ENCODE data around the gene MMAA.
"Not testable (repeated sequence)": the region's sequence is repeated elsewhere in the genome, so short reads cannot be mapped to it uniquely, and the experiment has no call there.

MMAA gene

DNA sequence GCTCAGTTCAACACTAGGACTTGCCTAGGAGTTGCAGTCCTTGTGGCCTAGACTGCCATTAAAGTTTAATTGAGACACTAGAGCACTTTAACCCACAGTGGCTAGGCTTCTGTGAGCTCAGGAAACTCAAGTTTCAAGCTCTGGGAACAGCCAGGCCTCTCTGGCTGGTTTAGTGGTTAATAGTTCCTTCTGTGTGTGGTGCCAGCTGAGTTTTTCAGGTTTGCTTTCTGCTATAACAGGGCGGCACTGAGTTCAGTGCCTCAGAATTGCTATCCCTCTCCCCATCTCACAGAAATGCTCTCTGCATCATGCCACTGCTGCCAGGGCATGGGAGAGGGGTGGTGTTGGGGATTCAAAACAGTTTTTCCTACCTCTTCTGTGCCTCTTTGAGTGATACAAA, 15.9 kb downstream of the MMAA start:
- DNase-seq (ENCODE audit: low spot score) = no peak

DNA sequence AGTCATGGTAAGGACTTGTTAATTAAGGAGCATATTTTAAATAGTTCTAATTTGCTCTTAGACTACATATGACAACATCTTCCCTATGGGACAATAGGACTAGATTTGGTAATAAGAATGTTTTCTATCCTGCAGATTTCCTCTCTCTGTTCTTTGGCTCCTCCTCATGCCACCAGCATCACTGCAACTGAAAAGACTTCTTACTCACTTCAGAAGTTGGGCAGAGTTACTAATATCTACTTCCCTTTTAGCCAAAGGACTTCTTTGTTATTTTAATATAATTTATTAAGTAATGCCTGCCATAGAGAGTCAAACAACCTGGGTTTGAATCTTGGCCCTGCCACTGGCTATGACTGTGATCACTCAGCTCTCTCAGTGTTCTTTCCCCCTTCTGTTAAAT, 16.4 kb downstream of the MMAA start:
- no peak for DNase-seq (ENCODE audit: low spot score)

DNA sequence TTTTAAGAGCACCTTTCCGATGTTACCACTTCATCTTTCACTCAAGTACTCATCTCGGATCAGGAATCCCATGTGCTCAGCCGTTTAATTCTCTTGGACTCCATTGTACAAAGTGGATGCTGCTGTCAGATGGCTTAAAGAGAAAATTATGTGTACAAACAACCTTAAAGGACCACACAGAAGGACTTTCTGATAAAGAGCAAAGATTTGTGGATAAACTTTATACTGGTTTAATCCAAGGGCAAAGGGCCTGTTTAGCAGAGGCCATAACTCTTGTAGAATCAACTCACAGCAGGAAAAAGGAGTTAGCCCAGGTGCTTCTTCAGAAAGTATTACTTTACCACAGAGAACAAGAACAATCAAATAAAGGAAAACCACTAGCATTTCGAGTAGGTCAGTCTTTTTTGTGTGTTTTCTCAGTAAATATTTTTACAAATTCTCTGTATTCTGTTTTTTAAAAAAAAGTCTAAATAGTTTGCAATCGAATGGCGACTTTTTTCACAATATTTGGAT, 20.1 kb downstream of the MMAA start:
- DNase-seq (ENCODE audit: low spot score) = no peak

DNA sequence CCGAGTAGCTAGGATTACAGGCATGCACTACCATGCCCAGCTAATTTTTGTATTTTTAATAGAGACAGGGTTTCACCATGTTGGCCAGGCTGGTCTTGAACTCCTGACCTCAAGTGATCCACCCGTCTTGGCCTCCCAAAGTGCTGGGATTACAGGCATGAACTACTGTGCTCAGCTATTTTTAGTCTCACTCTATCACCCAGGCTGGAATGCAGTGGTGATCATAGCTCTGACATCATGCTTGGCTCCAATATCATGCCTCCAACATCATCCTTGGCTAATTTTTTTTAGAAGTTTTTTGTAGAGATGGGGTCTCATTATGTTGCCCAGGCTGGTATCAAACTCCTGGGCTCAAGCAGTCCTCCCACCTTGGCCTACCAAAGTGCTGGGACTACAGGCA, 21.1 kb downstream of the MMAA start:
- DNase-seq (ENCODE audit: low spot score) = not testable (repeated sequence)

DNA sequence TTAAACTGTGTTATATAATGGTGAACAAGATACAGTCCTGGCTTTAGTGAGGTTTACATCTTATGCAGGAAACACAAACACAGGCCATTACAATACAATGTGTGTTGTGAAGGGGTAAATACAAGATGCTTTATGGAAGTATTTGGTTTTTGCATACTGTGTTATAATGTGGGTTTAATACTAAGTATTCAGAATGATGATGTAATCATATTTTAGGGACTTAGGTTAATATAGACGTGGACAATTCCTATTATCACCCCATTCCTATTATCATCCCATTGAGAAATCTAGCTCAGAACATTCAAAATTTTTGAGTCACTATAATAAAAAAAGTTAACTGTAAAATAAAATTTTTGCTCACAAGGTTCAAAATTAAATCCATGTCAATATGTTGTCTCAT, 24.1 kb downstream of the MMAA start:
- no peak for DNase-seq (ENCODE audit: low spot score)

DNA sequence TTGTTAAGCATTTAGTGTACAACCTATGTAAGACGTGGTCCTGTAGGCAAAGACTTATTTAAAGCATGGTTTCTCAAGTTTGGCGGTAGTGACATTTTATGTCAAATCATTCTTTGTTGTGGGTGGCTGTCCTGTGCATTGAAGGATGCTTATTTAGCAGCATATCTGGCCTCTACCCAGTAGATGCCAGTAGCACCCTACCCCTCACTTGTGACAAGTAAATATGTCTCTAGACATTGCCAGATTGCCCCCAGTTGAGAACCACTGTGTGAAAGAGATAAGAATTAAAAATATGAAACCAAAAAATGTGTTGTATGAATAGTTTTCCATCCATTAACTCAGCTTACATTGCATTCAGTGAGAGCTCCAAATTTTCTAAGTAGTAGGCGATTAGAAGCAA, 25.5 kb downstream of the MMAA start:
- no peak for DNase-seq (ENCODE audit: low spot score)

DNA sequence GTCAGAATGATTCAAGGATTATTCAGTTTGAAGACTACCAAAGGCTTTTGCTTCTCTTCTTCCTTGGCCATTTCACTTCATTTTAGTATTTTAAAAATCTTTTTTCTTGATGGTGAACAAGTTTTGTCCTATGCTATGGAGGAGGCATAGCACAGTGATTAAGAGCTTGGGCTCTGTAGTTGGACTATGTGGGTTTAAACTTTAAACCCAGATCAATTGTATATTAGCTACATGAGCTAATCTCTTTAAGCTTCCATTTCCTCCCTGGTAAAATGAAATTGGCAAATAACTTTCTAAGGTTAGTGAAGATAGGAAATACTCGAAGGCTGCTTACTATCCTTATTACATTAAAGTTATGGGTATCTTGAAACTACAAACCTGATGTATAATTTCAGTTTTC, 37.0 kb downstream of the MMAA start:
- peak; percentile 6 for DNase-seq (ENCODE audit: low spot score)

DNA sequence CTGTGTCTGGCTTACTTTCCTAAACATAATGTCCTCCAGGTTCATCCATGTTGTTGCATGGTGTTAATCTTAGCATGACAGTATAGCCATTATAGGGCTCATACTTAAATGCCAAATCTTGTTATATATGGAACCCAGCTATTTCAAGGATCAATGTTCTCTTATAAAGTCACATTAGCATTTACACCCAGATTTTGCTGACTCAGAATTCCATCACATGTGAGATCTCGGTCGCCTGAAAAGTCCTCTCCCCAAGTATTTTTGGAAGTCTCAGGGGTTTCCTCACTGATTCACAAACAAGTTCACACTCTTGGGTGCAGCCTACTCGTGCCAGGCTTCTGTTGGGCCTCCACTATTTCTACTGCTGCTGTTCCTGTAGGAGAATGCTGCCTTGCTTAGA, 40.9 kb downstream of the MMAA start:
- no peak for DNase-seq (ENCODE audit: low spot score)

DNA sequence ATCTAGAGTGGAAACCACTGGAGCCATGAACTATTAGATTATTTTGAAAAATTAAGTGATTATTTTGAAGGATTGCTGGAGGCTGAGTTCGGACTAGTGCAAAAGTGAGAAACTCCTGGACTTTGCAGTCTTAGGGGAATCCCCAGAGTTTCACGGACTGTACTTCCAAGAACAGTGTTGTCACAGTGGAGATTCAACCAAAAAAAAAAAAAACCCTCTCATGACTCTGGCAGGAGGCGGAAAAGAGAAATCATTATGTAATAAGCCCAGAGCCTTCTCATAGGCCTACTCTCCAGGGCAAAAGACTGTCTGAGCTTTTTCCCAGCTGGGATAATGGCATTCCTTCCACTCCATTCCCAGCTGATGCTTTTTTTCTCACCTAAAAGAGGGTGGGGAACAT, 44.0 kb downstream of the MMAA start:
- DNase-seq (ENCODE audit: low spot score) = peak; percentile 18

DNA sequence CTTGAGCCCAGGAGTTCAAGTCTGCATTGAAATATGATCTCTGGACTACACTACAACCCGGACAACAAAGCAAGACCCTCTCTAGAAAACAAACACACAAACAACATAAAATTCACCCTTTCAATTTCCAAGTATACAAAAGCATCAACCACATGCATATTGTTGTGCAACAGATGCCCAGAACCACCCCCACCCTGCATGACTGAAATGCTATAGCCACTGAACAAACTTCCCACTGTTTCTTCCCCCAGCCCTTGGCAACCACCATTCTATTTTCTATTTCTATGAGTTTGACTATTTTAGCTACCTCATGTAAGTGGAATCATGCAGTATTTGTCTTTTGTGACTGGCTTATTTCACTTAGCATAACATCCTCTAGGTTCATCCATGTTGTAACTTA, 46.6 kb downstream of the MMAA start:
- no peak for DNase-seq (ENCODE audit: low spot score)

DNA sequence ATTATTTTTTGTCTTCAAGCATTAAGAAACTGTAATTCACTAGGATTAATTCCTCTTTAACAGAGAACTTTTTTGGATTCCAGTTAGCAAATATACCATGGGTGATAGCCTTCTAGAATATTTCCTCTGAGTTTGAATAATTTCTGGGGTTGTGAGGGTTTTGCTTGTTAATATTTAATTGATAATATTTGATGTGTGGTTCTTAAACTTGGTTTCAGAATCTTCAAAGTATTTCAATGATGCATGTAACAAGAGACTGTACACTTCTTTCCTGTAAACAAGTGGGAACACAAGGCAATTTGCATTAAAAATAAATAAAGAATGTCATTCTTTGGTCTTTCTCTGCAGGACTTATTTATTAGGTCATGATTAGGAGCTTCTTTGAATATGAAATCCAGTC, 51.2 kb downstream of the MMAA start:
- DNase-seq (ENCODE audit: low spot score) = no peak

DNA sequence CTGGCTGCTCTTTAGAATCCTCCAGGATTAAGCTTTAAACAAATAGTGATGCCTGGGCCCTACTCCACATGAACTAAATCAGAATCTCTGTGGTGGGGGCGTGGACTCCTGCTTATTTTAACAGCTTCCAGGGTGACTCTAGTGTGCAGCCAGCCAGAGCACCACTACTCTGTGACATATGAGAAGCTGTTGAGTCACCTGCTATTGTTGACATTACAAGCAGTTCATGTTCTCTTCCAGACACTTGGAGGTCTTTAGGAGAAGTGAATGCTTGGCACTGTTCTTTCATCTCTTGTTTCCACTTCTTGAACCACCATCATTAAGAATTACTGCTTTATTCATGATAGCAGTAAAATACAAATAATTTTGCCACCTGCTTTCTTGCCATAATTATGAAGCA, 60.3 kb downstream of the MMAA start:
- peak; percentile 94 for DNase-seq (ENCODE audit: low spot score)

DNA sequence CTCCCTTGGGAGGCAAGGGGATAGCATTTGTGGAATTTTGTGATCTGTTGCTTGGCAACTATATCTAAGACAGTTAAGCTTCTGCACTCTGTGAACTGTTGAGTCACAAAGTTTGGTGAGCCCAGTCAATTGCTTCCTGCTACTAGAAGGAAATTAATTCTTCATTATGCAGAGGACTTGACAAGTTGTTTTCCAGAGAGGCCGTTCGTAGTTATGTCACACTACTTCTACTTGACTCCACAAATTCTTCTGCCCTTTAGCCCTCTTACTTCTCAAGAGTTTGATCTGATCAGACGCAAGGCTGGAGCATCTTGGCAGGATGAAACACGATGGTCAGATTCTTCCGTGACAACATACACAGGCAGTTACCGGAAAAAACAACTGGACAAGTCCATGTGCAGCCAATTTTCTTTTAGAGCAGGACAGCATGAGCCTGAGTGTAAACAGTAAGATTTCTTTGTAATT, 60.8 kb downstream of the MMAA start, which contains the start of gene C4orf51:
Gene C4orf51, plus strand, starts transcription at position 156 of the 465 bp plus-strand sequence. Its CDS starts 58 bp downstream, at position 214.
- peak; percentile 89 for DNase-seq (ENCODE audit: low spot score)

DNA sequence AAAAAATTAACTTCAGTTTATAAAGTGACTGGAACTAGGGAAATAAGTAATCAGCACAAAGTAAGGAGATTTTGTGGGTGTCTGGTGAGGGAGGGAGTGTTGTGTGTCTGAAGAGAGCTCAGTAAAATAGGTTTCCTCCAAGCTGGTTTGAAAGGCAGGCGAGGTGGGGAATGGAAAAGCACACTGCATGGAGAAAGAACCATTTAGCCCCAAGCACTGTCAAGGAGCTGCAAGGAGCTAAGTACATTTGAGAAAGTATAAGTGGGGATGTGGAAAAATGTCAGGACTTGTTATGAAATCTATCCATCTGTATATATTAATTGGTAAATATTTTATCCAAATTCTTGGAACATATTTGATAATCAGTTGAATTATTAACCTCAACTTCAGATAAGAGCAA, 61.7 kb downstream of the MMAA start:
- no peak for DNase-seq (ENCODE audit: low spot score)

DNA sequence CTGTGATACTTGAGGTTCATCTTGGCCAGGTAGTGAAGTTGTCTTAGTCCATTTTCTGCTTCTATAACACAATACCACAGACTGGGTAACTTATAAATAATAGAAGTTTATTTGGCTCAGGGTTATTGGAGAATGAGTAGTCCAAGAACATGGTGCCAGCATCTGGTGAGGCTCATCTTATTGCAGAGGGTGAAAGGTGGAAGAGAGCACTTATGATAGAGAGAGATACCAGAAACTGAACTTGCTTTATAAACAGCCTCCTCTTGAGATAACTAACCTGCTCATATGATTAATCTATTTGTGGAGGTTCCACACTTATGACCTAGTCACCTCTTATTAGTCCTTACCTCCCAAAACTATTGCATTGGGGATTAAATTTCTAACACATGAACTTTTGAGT, 62.3 kb downstream of the MMAA start:
- no peak for DNase-seq (ENCODE audit: low spot score)

DNA sequence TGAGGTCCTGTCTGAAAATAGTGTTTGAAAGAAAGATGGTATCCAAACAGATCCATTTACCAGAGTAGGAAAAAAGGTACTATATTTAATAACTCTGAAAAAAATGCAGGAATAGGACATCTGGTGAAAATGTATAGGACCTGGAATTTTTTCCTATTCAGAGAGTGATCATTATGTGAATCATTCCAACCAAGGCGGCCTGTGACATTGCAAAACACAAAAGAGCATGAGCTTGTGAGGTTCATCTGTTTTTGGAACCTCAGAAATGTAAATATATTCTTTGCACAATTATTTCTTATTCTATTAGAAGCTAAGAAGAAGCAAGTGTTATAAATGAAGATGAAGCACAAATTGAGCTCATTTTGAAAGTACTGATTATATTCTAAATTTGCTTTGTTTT, 62.8 kb downstream of the MMAA start:
- no peak for DNase-seq (ENCODE audit: low spot score)

DNA sequence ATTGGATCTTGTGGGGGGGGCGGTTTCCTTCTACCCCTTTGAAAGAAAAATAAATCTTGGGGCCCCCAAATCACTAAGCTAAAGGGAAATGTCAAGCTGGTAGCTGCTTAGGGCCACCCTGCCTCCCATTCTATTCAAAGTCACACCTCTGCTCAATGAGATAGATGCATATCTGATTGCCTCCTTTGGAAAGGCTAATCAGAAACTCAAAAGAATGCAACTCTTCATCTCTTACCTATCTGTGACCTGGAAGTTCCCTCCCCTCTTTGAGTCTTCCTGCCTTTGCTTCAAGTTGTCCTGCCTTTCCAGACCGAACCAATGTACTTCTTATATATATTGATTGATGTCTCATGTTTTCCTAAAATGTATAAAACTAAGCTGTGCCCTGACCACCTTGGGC, 67.8 kb downstream of the MMAA start:
- DNase-seq (ENCODE audit: low spot score) = no peak

DNA sequence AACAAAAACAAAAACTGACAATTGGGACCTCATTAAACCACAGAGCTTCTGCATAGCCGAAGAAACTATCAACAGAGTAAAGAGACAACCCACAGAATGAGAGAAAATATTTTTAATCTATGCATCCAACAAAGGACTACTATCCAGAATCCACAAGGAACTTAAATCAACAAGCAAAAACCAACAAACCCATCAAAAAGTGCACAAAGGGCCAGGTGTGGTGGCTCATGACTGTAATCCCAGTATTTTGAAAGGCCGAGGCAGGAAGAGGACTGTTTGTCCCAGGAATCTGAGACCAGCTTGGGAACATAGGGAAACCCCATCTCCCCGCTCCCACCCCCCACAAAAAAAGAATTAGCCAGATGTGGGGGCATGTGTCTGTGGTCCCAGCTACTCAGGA, 71.4 kb downstream of the MMAA start:
- DNase-seq (ENCODE audit: low spot score) = no peak

DNA sequence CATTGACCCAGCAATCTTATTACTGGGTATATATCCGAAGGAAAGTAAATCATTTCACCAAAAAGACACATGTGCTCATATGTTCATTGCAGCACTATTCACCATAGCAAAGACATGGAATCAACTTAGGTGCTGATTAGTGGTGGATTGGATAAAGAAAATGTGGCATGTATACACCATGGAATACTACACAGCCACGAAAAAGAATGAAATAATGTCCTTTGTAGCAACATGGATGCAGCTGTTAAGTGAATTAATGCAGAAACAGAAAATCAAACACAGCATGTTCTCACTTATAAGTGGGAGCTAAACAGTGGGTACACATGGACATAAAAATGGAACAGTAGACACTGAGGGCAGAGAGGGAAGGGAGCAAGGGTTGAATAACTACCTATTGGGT, 72.2 kb downstream of the MMAA start:
- DNase-seq (ENCODE audit: low spot score) = not testable (repeated sequence)

DNA sequence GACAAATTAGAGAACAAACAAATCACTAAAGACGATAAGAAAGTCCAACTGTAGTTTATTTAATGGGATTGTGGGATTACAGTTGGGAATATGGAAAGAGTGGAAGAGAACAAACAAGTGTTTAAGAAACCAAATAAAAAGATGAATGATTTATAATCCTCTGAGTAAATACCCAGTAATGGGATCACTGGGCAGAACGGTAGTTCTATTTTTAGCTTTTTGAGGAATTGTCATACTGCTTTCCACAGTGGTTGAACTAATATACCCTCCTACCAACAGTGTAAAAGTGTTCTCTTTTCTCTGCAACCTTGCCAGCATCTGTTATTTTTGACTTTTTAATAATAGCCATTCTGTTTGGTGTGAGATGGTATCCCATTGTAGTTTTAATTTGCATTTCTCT, 75.7 kb downstream of the MMAA start:
- peak; percentile 23 for DNase-seq (ENCODE audit: low spot score)

DNA sequence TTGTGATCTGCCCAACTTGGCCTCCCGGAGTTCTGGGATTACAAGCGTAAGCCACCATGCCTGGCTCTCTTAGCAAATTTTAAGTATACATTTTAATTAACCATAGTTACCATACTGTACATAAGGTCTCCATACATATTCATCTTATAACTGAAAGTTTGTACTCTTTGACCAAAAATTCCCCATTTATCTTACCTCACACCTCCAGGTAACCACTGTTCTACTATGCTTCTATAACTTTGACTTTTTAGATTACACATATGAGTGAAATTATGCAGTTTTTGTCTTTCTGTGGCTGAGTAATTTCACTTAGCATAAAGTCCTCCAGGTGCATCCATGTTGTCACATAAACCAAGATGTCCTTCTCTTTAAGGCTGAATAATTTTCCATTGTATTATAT, 78.1 kb downstream of the MMAA start:
- DNase-seq (ENCODE audit: low spot score) = no peak

DNA sequence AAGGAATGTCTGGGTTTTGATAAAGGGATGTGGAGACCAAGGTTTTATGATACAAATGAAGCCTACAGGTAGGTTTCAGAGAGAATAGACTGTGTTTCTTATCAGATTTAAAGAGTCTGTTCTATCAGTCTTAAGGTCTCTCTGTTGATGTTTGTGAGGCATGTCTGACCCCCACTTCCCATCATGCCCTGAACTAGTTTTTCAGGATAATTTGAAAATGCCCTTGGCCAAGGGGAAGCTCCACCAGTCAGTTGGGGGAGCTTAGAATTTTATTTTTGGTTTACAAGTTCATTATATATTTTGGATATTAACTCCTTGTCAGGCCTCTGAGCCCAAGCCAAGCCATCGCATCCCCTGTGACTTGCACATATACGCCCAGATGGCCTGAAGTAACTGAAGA, 79.3 kb downstream of the MMAA start:
- DNase-seq (ENCODE audit: low spot score) = no peak

DNA sequence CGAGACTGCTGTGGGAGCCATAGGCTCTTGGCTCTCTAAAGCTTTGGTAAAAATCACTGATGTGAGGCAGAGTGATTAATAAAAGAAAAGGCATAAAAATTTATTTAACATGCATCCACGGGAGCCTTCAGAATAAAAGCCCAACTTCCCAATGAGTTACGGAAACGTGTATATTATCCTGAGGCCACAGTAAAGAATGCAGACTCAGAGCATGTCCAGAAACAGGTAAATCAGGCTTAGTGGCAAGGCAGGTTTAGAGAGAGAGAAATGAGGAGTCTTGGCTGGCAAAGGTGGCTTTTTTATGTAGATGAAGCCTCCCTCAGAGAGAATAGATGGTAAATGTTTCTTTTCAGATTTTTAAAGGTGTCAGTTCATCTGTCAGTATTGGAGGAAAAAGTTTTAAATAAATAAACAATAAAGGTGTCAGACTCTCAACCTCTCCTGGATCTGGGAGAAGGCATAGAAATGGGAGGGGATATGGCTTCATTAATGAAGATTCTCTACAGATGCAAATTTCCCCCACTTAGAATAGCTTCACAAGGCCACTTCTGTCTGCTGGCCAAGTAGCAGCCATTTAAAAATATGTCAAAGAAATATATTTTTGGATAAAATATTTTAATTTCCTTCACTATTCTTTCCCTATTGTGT, 84.8 kb downstream of the MMAA start:
- no peak for DNase-seq (ENCODE audit: low spot score)

DNA sequence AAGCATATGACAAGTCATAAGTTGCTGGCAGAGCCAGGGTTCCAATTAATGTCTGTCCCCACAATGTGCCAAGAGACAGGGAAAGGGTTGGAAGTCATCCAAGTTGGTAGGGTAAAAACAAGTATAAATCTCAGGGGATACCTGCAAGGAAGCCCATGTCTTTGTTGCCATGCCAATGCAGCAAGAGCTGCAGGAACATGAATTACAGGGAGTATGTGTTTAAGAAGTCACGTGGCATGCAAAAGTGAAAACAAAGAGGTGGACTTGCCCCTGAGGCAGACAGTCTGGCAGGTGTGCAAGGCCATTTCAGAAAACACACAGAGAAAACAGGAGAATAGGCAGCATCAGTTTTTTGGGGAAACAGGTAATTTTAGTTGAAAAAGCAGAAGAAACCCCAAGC, 90.2 kb downstream of the MMAA start:
- DNase-seq (ENCODE audit: low spot score) = no peak
